SK-N-SH (cell line): ENCODE data around the gene PCNX3. TPM values are rescaled to one million over a fixed set of nuclear protein-coding genes. Genes with fewer than 3 reads are reported as not detected.

ENCODE experiments used
- CTCF ChIA-PET: fragments of 300-600, 350-600 bp; formaldehyde crosslinking; extraction: SDS; loops from one replicate; lab custom pipeline; 2021; lab: Yijun Ruan, JAX
- POLR2A ChIA-PET: fragments of 350-600 bp; sonication (Branson Sonifier 250); formaldehyde crosslinking; extraction: SDS; loops from one replicate; lab custom pipeline; 2020; ENCODE audit warnings: antibody characterized with exemption, inconsistent platforms; lab: Yijun Ruan, JAX
- DNase-seq: peaks from one replicate; pipeline ENCODE4 v3.0.0; 2012
- H2AFZ ChIP-seq: fragments of 200-600 bp; sonication (generic); 2 replicates; pipeline ENCODE4 v1.8.1; 2016; ENCODE audit warnings: antibody characterized with exemption, mild to moderate bottlenecking, low read depth
- H3F3A ChIP-seq: fragments of 200-600 bp; sonication (generic); replicated peaks from 2 replicates; pipeline ENCODE3; 2016; ENCODE audit warnings: antibody characterized with exemption, mild to moderate bottlenecking; ENCODE audit not compliant: insufficient read depth
- H3K27ac ChIP-seq, 2 experiments: fragments of 200-500 bp in 1 of 2; fragments of 200-600 bp in 1 of 2; sonication (Bioruptor generic) in 1 of 2; sonication (generic), shearing (Covaris generic) in 1 of 2; 2 replicates each; pipeline versions ENCODE4 v1.5.1 to v1.6.1; 2014 to 2016; ENCODE audit warnings: low read depth in 2 of 2, inconsistent platforms in 1 of 2, low read length in 1 of 2, mild to moderate bottlenecking in 1 of 2, mixed read lengths in 1 of 2
- H3K27me3 ChIP-seq: fragments of 200-600 bp; sonication (generic), shearing (Covaris generic); 2 replicates; pipeline ENCODE4 v1.6.1; 2016; ENCODE audit warnings: mixed run types; ENCODE audit not compliant: insufficient read depth
- H3K36me3 ChIP-seq, 2 experiments: fragments of 200-500 bp in 1 of 2; fragments of 200-600 bp in 1 of 2; sonication (Bioruptor generic) in 1 of 2; sonication (generic) in 1 of 2; replicated peaks in 1 of 2; 2 replicates each; pipeline versions ENCODE3 to v1.5.1; 2014 to 2016; ENCODE audit warnings: low read length in 1 of 2, mild to moderate bottlenecking in 1 of 2; ENCODE audit not compliant: insufficient read depth in 2 of 2, control insufficient read depth in 1 of 2
- H3K4me1 ChIP-seq, 2 experiments: fragments of 200-500 bp in 1 of 2; fragments of 200-600 bp in 1 of 2; sonication (Bioruptor generic) in 1 of 2; sonication (generic), shearing (Covaris generic) in 1 of 2; 2 replicates each; pipeline versions ENCODE4 v1.5.1 to v1.6.1; 2014 to 2016; ENCODE audit warnings: low read depth in 1 of 2, low read length in 1 of 2, mixed run types in 1 of 2; ENCODE audit not compliant: insufficient read depth in 2 of 2, control insufficient read depth in 1 of 2
- H3K4me2 ChIP-seq: fragments of 200-600 bp; sonication (generic), shearing (Covaris generic); 2 replicates; pipeline ENCODE4 v1.6.1; 2017; ENCODE audit warnings: mixed run types
- H3K4me3 ChIP-seq, 2 experiments: fragments of 200-500 bp in 1 of 2; fragments of 200-600 bp in 1 of 2; sonication (Bioruptor generic) in 1 of 2; sonication (generic), shearing (Covaris generic) in 1 of 2; 2 replicates each; pipeline versions ENCODE4 v1.5.1 to v1.8.1; 2014 to 2016; ENCODE audit warnings: low read depth in 2 of 2, inconsistent platforms in 1 of 2, low read length in 1 of 2, mild to moderate bottlenecking in 1 of 2, mixed read lengths in 1 of 2, moderate library complexity in 1 of 2
- H3K79me2 ChIP-seq: fragments of 200-600 bp; sonication (generic); 2 replicates; pipeline ENCODE4 v1.8.1; 2017; ENCODE audit warnings: mild to moderate bottlenecking; ENCODE audit not compliant: insufficient read depth
- H3K9ac ChIP-seq: fragments of 200-600 bp; sonication (generic); 2 replicates; pipeline ENCODE4 v1.6.1; 2017; ENCODE audit warnings: mixed run types
- H3K9me2 ChIP-seq: fragments of 200-600 bp; sonication (generic); 2 replicates; pipeline ENCODE4 v1.6.1; 2017; ENCODE audit warnings: mixed run types
- H3K9me3 ChIP-seq: fragments of 200-600 bp; sonication (generic); 2 replicates; pipeline ENCODE4 v1.6.1; 2017; ENCODE audit warnings: mixed run types, mild to moderate bottlenecking, moderate library complexity
- H4K20me1 ChIP-seq: fragments of 200-600 bp; sonication (generic); 2 replicates; pipeline ENCODE4 v1.6.1; 2017; ENCODE audit warnings: mild to moderate bottlenecking, mixed run types; ENCODE audit not compliant: insufficient read depth
- ELF1 ChIP-seq: IDR thresholded peaks from 2 replicates; pipeline ENCODE4 v1.4.0; 2012
- EP300 ChIP-seq, 2 experiments: IDR thresholded peaks; 2 replicates each; pipeline versions ENCODE4 v1.4.0 to v1.6.1; 2012; ENCODE audit warnings: borderline replicate concordance in 1 of 2, low read depth in 1 of 2, low read length in 1 of 2
- FOSL2 ChIP-seq: IDR thresholded peaks from 2 replicates; pipeline ENCODE4 v1.4.0; 2012; ENCODE audit warnings: low read depth, mild to moderate bottlenecking, moderate library complexity, borderline replicate concordance
- FOXJ3 ChIP-seq: sonication (generic); formaldehyde crosslinking; IDR thresholded peaks from 2 replicates; pipeline ENCODE4 v1.5.1; 2020; ENCODE audit warnings: mild to moderate bottlenecking, missing genetic modification reagents
- GATA2 ChIP-seq: sonication (generic); formaldehyde crosslinking; IDR thresholded peaks from 2 replicates; pipeline ENCODE4 v1.5.0; 2020; ENCODE audit warnings: mild to moderate bottlenecking, missing genetic modification reagents
- MXI1 ChIP-seq: IDR thresholded peaks from 2 replicates; pipeline ENCODE4 v1.6.1; 2012; ENCODE audit warnings: mild to moderate bottlenecking, low read depth, low read length, improper control_type of control experiment
- NFIC ChIP-seq: IDR thresholded peaks from 2 replicates; pipeline ENCODE4 v1.4.0; 2012; ENCODE audit warnings: borderline replicate concordance
- RAD21 ChIP-seq: IDR thresholded peaks from 2 replicates; pipeline ENCODE4 v1.6.1; 2012; ENCODE audit warnings: mild to moderate bottlenecking, low read length
- RFX5 ChIP-seq: IDR thresholded peaks from 2 replicates; pipeline ENCODE4 v1.6.1; 2012; ENCODE audit warnings: mild to moderate bottlenecking, improper control_type of control experiment, low read length
- SIN3A ChIP-seq: IDR thresholded peaks from 2 replicates; pipeline ENCODE4 v1.6.1; 2012; ENCODE audit warnings: low read depth, mild to moderate bottlenecking, low read length, moderate library complexity, borderline replicate concordance
- TCF12 ChIP-seq: IDR thresholded peaks from 2 replicates; pipeline ENCODE4 v1.4.0; 2012
- TEAD4 ChIP-seq: IDR thresholded peaks from 2 replicates; pipeline ENCODE4 v1.4.0; 2012; ENCODE audit warnings: mild to moderate bottlenecking, borderline replicate concordance; ENCODE audit not compliant: insufficient read depth
- WGBS: methylation state at CpG from one replicate; pipeline ENCODE4 v1.1.6; 2017; ENCODE audit warnings: low lambda C conversion rate; 5-methylcytosine and 5-hydroxymethylcytosine counted together
- polyA plus RNA-seq, 3 experiments: library from polyadenylated mRNA; depleted of rRNA; stranded (reverse); fragments of >200 nt; gene quantifications; 2 replicates each; pipeline ENCODE4 v1.2.3, GENCODE V29; 2012
- TF ChIP-seq, protein P1 (sequence below): IDR thresholded peaks from 2 replicates; pipeline ENCODE4 v1.6.1; 2012; ENCODE audit warnings: mild to moderate bottlenecking, low read depth, low read length, moderate library complexity
- TF ChIP-seq, protein P2 (sequence below): IDR thresholded peaks from 2 replicates; pipeline ENCODE4; 2012
- TF ChIP-seq, protein P3 (sequence below): IDR thresholded peaks from 2 replicates; pipeline ENCODE4 v1.4.0; 2012; ENCODE audit warnings: low read depth
- TF ChIP-seq, protein P4 (sequence below): IDR thresholded peaks from 2 replicates; pipeline ENCODE4 v1.4.0; 2012; ENCODE audit warnings: low read depth, borderline replicate concordance

PCNX3 gene
- polyA plus RNA-seq, 1 of the 3 experiments (the other 2 are of a cell fraction), result 33.7 TPM

DNA sequence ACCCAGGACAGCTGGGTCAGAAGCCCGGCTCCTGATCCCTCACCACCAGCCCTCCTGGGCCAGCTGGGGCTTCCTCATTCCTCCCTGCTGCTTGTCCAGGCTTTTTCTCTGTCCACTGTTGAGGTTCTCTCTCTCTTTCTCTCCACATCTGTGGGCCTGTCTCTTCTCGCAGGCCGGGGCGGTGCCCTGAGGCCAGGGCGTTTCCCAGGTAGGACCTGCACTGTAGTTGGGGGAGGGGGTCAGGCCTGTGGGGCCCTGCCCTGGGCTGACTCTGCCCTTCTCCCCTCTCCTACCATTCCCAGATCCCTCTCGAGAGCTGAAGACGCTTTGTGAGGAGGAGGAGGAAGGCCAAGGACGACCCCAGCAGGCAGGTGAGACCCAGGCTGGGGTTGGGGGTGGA is 34.8 kb upstream of the PCNX3 start:
- Histone ChIP-seq H3K79me2 (peaks cover 28% of the 10 kb centered on the region), H3K4me2 (no peak overlapping the region), H3K9ac (no peak overlapping the region), H3F3A (peaks cover 21% of the 10 kb centered on the region), H2AFZ (no peak overlapping the region), H3K9me2 (no peaks in the 10 kb centered on the region), H3K36me3 (peaks cover 11 to 40% of the 10 kb centered on the region in 2 experiments)
- POLR2A ChIA-PET, result interaction anchor here (1.1 kb wide), 1 partner anchor 9 kb away, joined by 5 read pairs; the partner anchor contains the start of gene FAM89B
- TF ChIP-seq, protein P1, sequence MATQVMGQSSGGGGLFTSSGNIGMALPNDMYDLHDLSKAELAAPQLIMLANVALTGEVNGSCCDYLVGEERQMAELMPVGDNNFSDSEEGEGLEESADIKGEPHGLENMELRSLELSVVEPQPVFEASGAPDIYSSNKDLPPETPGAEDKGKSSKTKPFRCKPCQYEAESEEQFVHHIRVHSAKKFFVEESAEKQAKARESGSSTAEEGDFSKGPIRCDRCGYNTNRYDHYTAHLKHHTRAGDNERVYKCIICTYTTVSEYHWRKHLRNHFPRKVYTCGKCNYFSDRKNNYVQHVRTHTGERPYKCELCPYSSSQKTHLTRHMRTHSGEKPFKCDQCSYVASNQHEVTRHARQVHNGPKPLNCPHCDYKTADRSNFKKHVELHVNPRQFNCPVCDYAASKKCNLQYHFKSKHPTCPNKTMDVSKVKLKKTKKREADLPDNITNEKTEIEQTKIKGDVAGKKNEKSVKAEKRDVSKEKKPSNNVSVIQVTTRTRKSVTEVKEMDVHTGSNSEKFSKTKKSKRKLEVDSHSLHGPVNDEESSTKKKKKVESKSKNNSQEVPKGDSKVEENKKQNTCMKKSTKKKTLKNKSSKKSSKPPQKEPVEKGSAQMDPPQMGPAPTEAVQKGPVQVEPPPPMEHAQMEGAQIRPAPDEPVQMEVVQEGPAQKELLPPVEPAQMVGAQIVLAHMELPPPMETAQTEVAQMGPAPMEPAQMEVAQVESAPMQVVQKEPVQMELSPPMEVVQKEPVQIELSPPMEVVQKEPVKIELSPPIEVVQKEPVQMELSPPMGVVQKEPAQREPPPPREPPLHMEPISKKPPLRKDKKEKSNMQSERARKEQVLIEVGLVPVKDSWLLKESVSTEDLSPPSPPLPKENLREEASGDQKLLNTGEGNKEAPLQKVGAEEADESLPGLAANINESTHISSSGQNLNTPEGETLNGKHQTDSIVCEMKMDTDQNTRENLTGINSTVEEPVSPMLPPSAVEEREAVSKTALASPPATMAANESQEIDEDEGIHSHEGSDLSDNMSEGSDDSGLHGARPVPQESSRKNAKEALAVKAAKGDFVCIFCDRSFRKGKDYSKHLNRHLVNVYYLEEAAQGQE, result no peak
- TF ChIP-seq SIN3A (no peak), RAD21 (no peak), FOSL2 (no peak), TCF12 (no peak), FOXJ3 (CRISPR knock-in tag) (no peak), EP300 (IDR thresholded peaks at IDR 0.05; ENCODE audit: borderline replicate concordance in 1 of 2, low read depth in 1 of 2, low read length in 1 of 2) (no peak), NFIC (no peak), TEAD4 (no peak), MXI1 (no peak), GATA2 (CRISPR knock-in tag) (no peak), RFX5 (no peak), ELF1 (no peak)
- TF ChIP-seq, protein P2, sequence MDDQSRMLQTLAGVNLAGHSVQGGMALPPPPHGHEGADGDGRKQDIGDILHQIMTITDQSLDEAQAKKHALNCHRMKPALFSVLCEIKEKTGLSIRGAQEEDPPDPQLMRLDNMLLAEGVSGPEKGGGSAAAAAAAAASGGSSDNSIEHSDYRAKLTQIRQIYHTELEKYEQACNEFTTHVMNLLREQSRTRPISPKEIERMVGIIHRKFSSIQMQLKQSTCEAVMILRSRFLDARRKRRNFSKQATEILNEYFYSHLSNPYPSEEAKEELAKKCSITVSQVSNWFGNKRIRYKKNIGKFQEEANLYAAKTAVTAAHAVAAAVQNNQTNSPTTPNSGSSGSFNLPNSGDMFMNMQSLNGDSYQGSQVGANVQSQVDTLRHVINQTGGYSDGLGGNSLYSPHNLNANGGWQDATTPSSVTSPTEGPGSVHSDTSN, result no peak
- TF ChIP-seq, protein P3, sequence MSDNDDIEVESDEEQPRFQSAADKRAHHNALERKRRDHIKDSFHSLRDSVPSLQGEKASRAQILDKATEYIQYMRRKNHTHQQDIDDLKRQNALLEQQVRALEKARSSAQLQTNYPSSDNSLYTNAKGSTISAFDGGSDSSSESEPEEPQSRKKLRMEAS, result no peak
- TF ChIP-seq, protein P4, sequence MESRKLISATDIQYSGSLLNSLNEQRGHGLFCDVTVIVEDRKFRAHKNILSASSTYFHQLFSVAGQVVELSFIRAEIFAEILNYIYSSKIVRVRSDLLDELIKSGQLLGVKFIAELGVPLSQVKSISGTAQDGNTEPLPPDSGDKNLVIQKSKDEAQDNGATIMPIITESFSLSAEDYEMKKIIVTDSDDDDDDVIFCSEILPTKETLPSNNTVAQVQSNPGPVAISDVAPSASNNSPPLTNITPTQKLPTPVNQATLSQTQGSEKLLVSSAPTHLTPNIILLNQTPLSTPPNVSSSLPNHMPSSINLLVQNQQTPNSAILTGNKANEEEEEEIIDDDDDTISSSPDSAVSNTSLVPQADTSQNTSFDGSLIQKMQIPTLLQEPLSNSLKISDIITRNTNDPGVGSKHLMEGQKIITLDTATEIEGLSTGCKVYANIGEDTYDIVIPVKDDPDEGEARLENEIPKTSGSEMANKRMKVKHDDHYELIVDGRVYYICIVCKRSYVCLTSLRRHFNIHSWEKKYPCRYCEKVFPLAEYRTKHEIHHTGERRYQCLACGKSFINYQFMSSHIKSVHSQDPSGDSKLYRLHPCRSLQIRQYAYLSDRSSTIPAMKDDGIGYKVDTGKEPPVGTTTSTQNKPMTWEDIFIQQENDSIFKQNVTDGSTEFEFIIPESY, result no peak
- TF ChIP-seq, all 33 proteins: peak for 0
- peaks cover 14 to 20% of the 10 kb centered on the region in 2 experiments; a peak in 2 of 4 replicates for H3K4me1 ChIP-seq
- H3K9me3 ChIP-seq, result no peaks in the 10 kb centered on the region
- H4K20me1 ChIP-seq, result peaks cover 11% of the 10 kb centered on the region; the same call in 1 of the 2 replicates
- WGBS, result 95% methylated on average over 5 of the region's 8 CpGs
- no peak overlapping the region for H3K4me3 ChIP-seq
- CTCF ChIA-PET, result interaction anchor here (3.8 to 13.3 kb wide), 2 partner anchors 8 to 10 kb away, joined by 18 to 216 read pairs; partner anchors contain the start of genes FAM89B and KCNK7
- DNase-seq, result no peak
- H3K27me3 ChIP-seq, result no peaks in the 10 kb centered on the region
- H3K27ac ChIP-seq, result no peak overlapping the region
